Ishikawa (cell line): Measurements from ENCODE around the gene SPATA2L.

Experiments used
- EGR1 ChIP-seq: IDR thresholded peaks from 2 replicates; pipeline ENCODE4 v1.6.1; 2012
- EP300 ChIP-seq: IDR thresholded peaks from 2 replicates; pipeline ENCODE4 v1.6.1; 2012; ENCODE audit warnings: borderline replicate concordance
- TEAD4 ChIP-seq: IDR thresholded peaks from 2 replicates; pipeline ENCODE4 v1.6.1; 2012
- YY1 ChIP-seq: IDR thresholded peaks from 2 replicates; pipeline ENCODE4 v1.6.1; 2012; ENCODE audit warnings: low read depth
- ZBTB7A ChIP-seq: IDR thresholded peaks from 2 replicates; pipeline ENCODE4 v1.6.1; 2012; ENCODE audit warnings: low read depth
- TF ChIP-seq, protein P1 (sequence below): IDR thresholded peaks from 2 replicates; pipeline ENCODE4 v1.6.1; 2012
- TF ChIP-seq, protein P2 (sequence below): IDR thresholded peaks from 2 replicates; pipeline ENCODE4 v1.6.1; 2012; ENCODE audit warnings: low read depth, mild to moderate bottlenecking

DNA sequence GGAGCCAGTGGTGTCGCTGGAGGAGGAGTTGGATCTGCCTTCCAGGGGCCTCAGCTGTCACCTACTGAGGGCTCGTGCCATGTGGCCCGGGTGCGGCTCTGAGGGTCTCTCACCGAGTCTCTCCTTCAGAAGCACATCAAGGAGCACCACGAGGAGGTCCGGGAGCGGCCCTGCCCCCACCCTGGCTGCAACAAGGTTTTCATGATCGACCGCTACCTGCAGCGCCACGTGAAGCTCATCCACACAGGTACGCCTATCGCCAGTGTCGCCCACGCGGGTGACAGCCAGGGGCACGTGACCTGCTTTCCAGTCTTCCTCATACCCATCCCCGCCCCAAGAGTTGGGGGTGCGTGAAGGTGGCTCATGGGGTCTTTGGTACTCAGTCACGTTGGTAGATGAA lies 32.3 kb upstream of the SPATA2L start:
- TF ChIP-seq EGR1 (no peak), TEAD4 (no peak), EP300 (no peak), YY1 (no peak), ZBTB7A (no peak)
- TF ChIP-seq, protein P1, sequence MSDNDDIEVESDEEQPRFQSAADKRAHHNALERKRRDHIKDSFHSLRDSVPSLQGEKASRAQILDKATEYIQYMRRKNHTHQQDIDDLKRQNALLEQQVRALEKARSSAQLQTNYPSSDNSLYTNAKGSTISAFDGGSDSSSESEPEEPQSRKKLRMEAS, result no peak
- TF ChIP-seq, protein P2, sequence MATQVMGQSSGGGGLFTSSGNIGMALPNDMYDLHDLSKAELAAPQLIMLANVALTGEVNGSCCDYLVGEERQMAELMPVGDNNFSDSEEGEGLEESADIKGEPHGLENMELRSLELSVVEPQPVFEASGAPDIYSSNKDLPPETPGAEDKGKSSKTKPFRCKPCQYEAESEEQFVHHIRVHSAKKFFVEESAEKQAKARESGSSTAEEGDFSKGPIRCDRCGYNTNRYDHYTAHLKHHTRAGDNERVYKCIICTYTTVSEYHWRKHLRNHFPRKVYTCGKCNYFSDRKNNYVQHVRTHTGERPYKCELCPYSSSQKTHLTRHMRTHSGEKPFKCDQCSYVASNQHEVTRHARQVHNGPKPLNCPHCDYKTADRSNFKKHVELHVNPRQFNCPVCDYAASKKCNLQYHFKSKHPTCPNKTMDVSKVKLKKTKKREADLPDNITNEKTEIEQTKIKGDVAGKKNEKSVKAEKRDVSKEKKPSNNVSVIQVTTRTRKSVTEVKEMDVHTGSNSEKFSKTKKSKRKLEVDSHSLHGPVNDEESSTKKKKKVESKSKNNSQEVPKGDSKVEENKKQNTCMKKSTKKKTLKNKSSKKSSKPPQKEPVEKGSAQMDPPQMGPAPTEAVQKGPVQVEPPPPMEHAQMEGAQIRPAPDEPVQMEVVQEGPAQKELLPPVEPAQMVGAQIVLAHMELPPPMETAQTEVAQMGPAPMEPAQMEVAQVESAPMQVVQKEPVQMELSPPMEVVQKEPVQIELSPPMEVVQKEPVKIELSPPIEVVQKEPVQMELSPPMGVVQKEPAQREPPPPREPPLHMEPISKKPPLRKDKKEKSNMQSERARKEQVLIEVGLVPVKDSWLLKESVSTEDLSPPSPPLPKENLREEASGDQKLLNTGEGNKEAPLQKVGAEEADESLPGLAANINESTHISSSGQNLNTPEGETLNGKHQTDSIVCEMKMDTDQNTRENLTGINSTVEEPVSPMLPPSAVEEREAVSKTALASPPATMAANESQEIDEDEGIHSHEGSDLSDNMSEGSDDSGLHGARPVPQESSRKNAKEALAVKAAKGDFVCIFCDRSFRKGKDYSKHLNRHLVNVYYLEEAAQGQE, result no peak
